Stomach (tissue), 9 donors: ENCODE results near the gene OBP2A. TPM values are rescaled to one million over a fixed set of nuclear protein-coding genes. Genes with fewer than 3 reads are reported as not detected.

Experiments
- DNase-seq, 2 donors: peaks; one replicate each; pipeline versions ENCODE4 v3.0.0 to v3.0.0-alpha.2; 2013 to 2019
- H3K27ac ChIP-seq, 5 donors: fragments of 200-600 bp in 4 of 5; sonication (generic) in 4 of 5; one replicate each; pipeline ENCODE4 v1.5.1; 2013 to 2019; ENCODE audit warnings: mild to moderate bottlenecking in 1 of 5, moderate library complexity in 1 of 5
- H3K27me3 ChIP-seq, 3 donors: fragments of 200-600 bp; sonication (generic); one replicate each; pipeline ENCODE4 v1.5.1; 2017 to 2019; ENCODE audit warnings: mixed run types in 1 of 3
- H3K36me3 ChIP-seq, 4 donors: fragments of 200-600 bp; sonication (generic); 1 replicate in 3 of 4; 2 replicates in 1 of 4; pipeline ENCODE4 v1.5.1; 2016 to 2019
- H3K4me1 ChIP-seq, 4 donors: fragments of 200-600 bp; sonication (generic); one replicate each; pipeline ENCODE4 v1.5.1; 2016 to 2019
- H3K4me3 ChIP-seq, 4 donors: fragments of 200-600 bp; sonication (generic) in 3 of 4; one replicate each; pipeline ENCODE4 v1.5.1; 2016 to 2019; ENCODE audit warnings: mild to moderate bottlenecking in 1 of 4
- H3K9me3 ChIP-seq, 4 donors: fragments of 200-600 bp; sonication (generic); one replicate each; pipeline ENCODE4 v1.5.1; 2016 to 2019
- CTCF ChIP-seq, 7 experiments: fragments of 450-650 bp in 4 of 7; fragments of 200-600 bp in 3 of 7; sonication (generic) in 3 of 7; IDR thresholded peaks; one replicate each; pipeline ENCODE4 v1.5.1; 2016 to 2019; ENCODE audit warnings: antibody characterized with exemption in 7 of 7, control low read depth in 2 of 7, mild to moderate bottlenecking in 1 of 7
- EP300 ChIP-seq: sonication (generic); formaldehyde crosslinking; IDR thresholded peaks from one replicate; pipeline ENCODE4 v1.6.1; 2017; ENCODE audit warnings: antibody characterized with exemption
- POLR2A ChIP-seq, 4 donors: fragments of 450-650 bp; IDR thresholded peaks; one replicate each; pipeline ENCODE4 v1.6.1; 2016; ENCODE audit warnings: antibody characterized with exemption in 4 of 4, control low read depth in 2 of 4, mild to moderate bottlenecking in 1 of 4, moderate library complexity in 1 of 4
- POLR2AphosphoS5 ChIP-seq, 3 donors: sonication (generic); formaldehyde crosslinking; IDR thresholded peaks; one replicate each; pipeline ENCODE4 v1.6.1; 2016; ENCODE audit warnings: antibody characterized with exemption in 3 of 3
- WGBS, 5 donors: extraction: QIAGEN DNeasy Blood & Tissue Kit in 3 of 5; methylation state at CpG; one replicate each; pipeline versions ENCODE4 v1.1.5 to v1.1.7; 2013 to 2018; 5-methylcytosine and 5-hydroxymethylcytosine counted together
- intact Hi-C: fragments of 100-400 bp; cut with DNase I; formaldehyde crosslinking; loops from one replicate; pipeline ENCODE4 v1.15.1; 2023; ENCODE audit warnings: low total_unique reads
- polyA plus RNA-seq, 3 donors: library from polyadenylated mRNA; stranded (reverse); fragments of 200-250 nt; gene quantifications; one replicate each; pipeline ENCODE4 v1.2.3, GENCODE V29; 2013
- total RNA-seq, 5 donors: library from RNA; depleted of rRNA; stranded (reverse); fragments of >200 nt; gene quantifications; one replicate each; pipeline versions ENCODE4 v1.1.0 to v1.2.3, GENCODE V29; 2014 to 2016
- donor health status: healthy with polysubstance abuse.
- donor health status: Bipolar disorder and iron deficiency.
- donor health status: healthy.

The OBP2A gene
- total and polyA plus RNA-seq, 8 donors: not detected

GRCh38 chr9:135568026-135568425 is 22.1 kb downstream of the OBP2A start:
- intact Hi-C loops: no loop called here
- H3K27ac ChIP-seq: no peak overlapping the region
- H3K27me3 ChIP-seq: peaks cover 0 to 38% (median 22%) of the 10 kb centered on the region in 3 donors
- WGBS, 5 donors: 88 to 93% (median 92%) methylated on average over 6 of the region's 6 CpGs
- no peak for DNase-seq
- H3K4me3 ChIP-seq: no peak overlapping the region
- no peaks in the 10 kb centered on the region for H3K36me3 ChIP-seq
- H3K4me1 ChIP-seq: no peaks in the 10 kb centered on the region
- H3K9me3 ChIP-seq: peaks cover 0 to 13% (median 11%) of the 10 kb centered on the region in 4 donors
- TF ChIP-seq POLR2A (IDR thresholded peaks at IDR 0.05) (no peak), EP300 (no peak)

- TF ChIP-seq CTCF (IDR thresholded peaks at IDR 0.05) (no peak), POLR2AphosphoS5 (IDR thresholded peaks at IDR 0.05) (no peak), EP300 (no peak), POLR2A (IDR thresholded peaks at IDR 0.05) (no peak)
- no peak overlapping the region for H3K4me3 ChIP-seq
- no peak for DNase-seq
- H3K27ac ChIP-seq: no peak overlapping the region
- H3K9me3 ChIP-seq: peaks cover 0 to 13% (median 11%) of the 10 kb centered on the region in 4 donors
- peaks cover 0 to 41% (median 18%) of the 10 kb centered on the region in 3 donors for H3K27me3 ChIP-seq
- no peaks in the 10 kb centered on the region for H3K4me1 ChIP-seq
- intact Hi-C loops: no loop called here
- 17 to 42% (median 22%) methylated on average over 3 of the region's 3 CpGs for WGBS, 5 donors
- H3K36me3 ChIP-seq: no peaks in the 10 kb centered on the region
These were observed 24.5 kb downstream of the OBP2A start for GRCh38 chr9:135570456-135570855.

GRCh38 chr9:135572233-135572632 is 26.3 kb downstream of the OBP2A start:
- H3K27me3 ChIP-seq: peaks cover 0 to 41% (median 15%) of the 10 kb centered on the region in 3 donors
- no peaks in the 10 kb centered on the region for H3K4me1 ChIP-seq
- DNase-seq: no peak
- H3K36me3 ChIP-seq: no peaks in the 10 kb centered on the region
- H3K27ac ChIP-seq: no peak overlapping the region
- WGBS, 5 donors: 76 to 87% (median 85%) methylated on average over 2 of the region's 2 CpGs
- intact Hi-C loops: no loop called here
- peaks cover 0 to 13% (median 11%) of the 10 kb centered on the region in 4 donors for H3K9me3 ChIP-seq
- no peak overlapping the region for H3K4me3 ChIP-seq
- TF ChIP-seq EP300 (no peak), CTCF (IDR thresholded peaks at IDR 0.05) (no peak), POLR2A (IDR thresholded peaks at IDR 0.05) (no peak), POLR2AphosphoS5 (IDR thresholded peaks at IDR 0.05) (no peak)

GRCh38 chr9:135573124-135573523 is 27.2 kb downstream of the OBP2A start:
- Histone ChIP-seq H3K4me3 (no peak overlapping the region), H3K27ac (no peak overlapping the region), H3K36me3 (no peaks in the 10 kb centered on the region), H3K9me3 (peaks cover 0 to 13% (median 11%) of the 10 kb centered on the region in 4 donors), H3K27me3 (peaks cover 0 to 40% (median 15%) of the 10 kb centered on the region in 3 donors), H3K4me1 (no peaks in the 10 kb centered on the region)
- WGBS, 5 donors: 63 to 90% (median 82%) methylated on average over 1 of the region's 1 CpG
- TF ChIP-seq POLR2AphosphoS5 (IDR thresholded peaks at IDR 0.05) (no peak), POLR2A (IDR thresholded peaks at IDR 0.05) (no peak), EP300 (no peak), CTCF (IDR thresholded peaks at IDR 0.05) (no peak)
- intact Hi-C loops: no loop called here
- DNase-seq: no peak

- 67 to 78% (median 76%) methylated on average over 13 to 14 of the region's 14 CpGs for WGBS, 5 donors
- no peak for TF ChIP-seq CTCF (IDR thresholded peaks at IDR 0.05)
- TF ChIP-seq POLR2AphosphoS5 (IDR thresholded peaks at IDR 0.05): no peak
- no peak for TF ChIP-seq EP300
- TF ChIP-seq POLR2A (IDR thresholded peaks at IDR 0.05): no peak
- H3K4me1 ChIP-seq: no peaks in the 10 kb centered on the region
- peaks cover 0 to 40% (median 6%) of the 10 kb centered on the region in 3 donors for H3K27me3 ChIP-seq
- no peaks in the 10 kb centered on the region for H3K36me3 ChIP-seq
- peaks cover 0 to 5% (median 3%) of the 10 kb centered on the region in 4 donors for H3K9me3 ChIP-seq
- H3K27ac ChIP-seq: no peak overlapping the region
- DNase-seq: no peak
- H3K4me3 ChIP-seq: no peak overlapping the region
- intact Hi-C loops: no loop called here
These were observed 28.4 kb downstream of the OBP2A start for GRCh38 chr9:135574331-135574730.
